NCI-H187 treated with DMSO at 0.1 percent for 48 hours (cell line): Measurements from ENCODE around the gene PITX1.

Experiments used
- DNase-seq: peaks from one replicate; lab custom pipeline; 2025; lab: John Stamatoyannopoulos, UW

The PITX1 gene

GRCh38 chr5:135028791-135029476, 5.1 kb downstream of the PITX1 start:
- DNase-seq: no peak

- no peak for DNase-seq
These were observed 6.1 kb downstream of the PITX1 start for GRCh38 chr5:135027697-135028615.

GRCh38 chr5:135027266-135027696, 6.7 kb downstream of the PITX1 start:
- DNase-seq: no peak

- DNase-seq: no peak
These were observed 7.3 kb downstream of the PITX1 start for GRCh38 chr5:135026645-135027265.

- DNase-seq: no peak
These were observed 8.0 kb downstream of the PITX1 start for GRCh38 chr5:135025730-135026644.

- DNase-seq: no peak
These were observed 8.9 kb downstream of the PITX1 start for GRCh38 chr5:135024956-135025729.

- no peak for DNase-seq
These were observed 13.7 kb downstream of the PITX1 start for GRCh38 chr5:135020111-135020895.

GRCh38 chr5:135019314-135019713, 14.7 kb downstream of the PITX1 start:
- no peak for DNase-seq

GRCh38 chr5:135018457-135018856, 15.6 kb downstream of the PITX1 start:
- no peak for DNase-seq

- DNase-seq: no peak
These were observed 17.2 kb downstream of the PITX1 start for GRCh38 chr5:135016861-135017290.

- DNase-seq: no peak
These were observed 18.1 kb downstream of the PITX1 start for GRCh38 chr5:135015942-135016341.

GRCh38 chr5:135013947-135014570, 20.0 kb downstream of the PITX1 start:
- no peak for DNase-seq

GRCh38 chr5:135013445-135013844, 20.6 kb downstream of the PITX1 start:
- no peak for DNase-seq

- DNase-seq: no peak
These were observed 21.1 kb downstream of the PITX1 start for GRCh38 chr5:135012951-135013391.

GRCh38 chr5:135012033-135012588, 21.9 kb downstream of the PITX1 start:
- no peak for DNase-seq

GRCh38 chr5:135011355-135012032, 22.5 kb downstream of the PITX1 start:
- DNase-seq: no peak

GRCh38 chr5:135010502-135011354, 23.3 kb downstream of the PITX1 start:
- no peak for DNase-seq
